GM08714 (cell line): ENCODE results near the gene TBX6.
A peak's percentile ranks its signal among the peaks of the same experiment; 100 is the strongest.

Experiments
- H3K4me3 ChIP-seq: fragments of 200-500 bp; sonication (Bioruptor generic); 2 replicates; pipeline ENCODE4 v1.5.1; 2014; ENCODE audit warnings: mild to moderate bottlenecking, low read length, inconsistent platforms
- ZNF274 ChIP-seq: IDR thresholded peaks from 2 replicates; pipeline ENCODE4 v1.6.1; 2012; ENCODE audit warnings: mild to moderate bottlenecking, low read depth, low read length

The TBX6 gene

GRCh38 chr16:30069611-30070462, 21.9 kb downstream of the TBX6 start:
- TF ChIP-seq ZNF274: no peak
- H3K4me3 ChIP-seq: no peak overlapping the region

GRCh38 chr16:30068750-30069610, 22.7 kb downstream of the TBX6 start:
- TF ChIP-seq ZNF274: no peak
- H3K4me3 ChIP-seq: no peak overlapping the region

- no peak for TF ChIP-seq ZNF274
- no peak overlapping the region for H3K4me3 ChIP-seq
These were observed 23.4 kb downstream of the TBX6 start for GRCh38 chr16:30068333-30068732.

GRCh38 chr16:30067584-30067916, 24.2 kb downstream of the TBX6 start:
- no peak overlapping the region; the same call in 1 of the 2 replicates for H3K4me3 ChIP-seq
- no peak for TF ChIP-seq ZNF274

- H3K4me3 ChIP-seq: peak overlapping the region; percentile 74
- TF ChIP-seq ZNF274: no peak
These were observed 24.8 kb downstream of the TBX6 start for GRCh38 chr16:30066761-30067583.

- peak overlapping the region; percentile 74 for H3K4me3 ChIP-seq
- TF ChIP-seq ZNF274: no peak
These were observed 25.6 kb downstream of the TBX6 start for GRCh38 chr16:30065943-30066760.

- TF ChIP-seq ZNF274: no peak
- peak within 1 kb of the TSS; percentile 74 for H3K4me3 ChIP-seq
These were observed 26.4 kb downstream of the TBX6 start, which contains the start of gene ALDOA for GRCh38 chr16:30065102-30065942. Gene ALDOA, plus strand, starts transcription at chr16:30065760. Its CDS starts 1,138 bp downstream, at chr16:30066898.

GRCh38 chr16:30064729-30065101, 27.0 kb downstream of the TBX6 start:
- no peak for TF ChIP-seq ZNF274
- peak overlapping the region; percentile 72 for H3K4me3 ChIP-seq

- H3K4me3 ChIP-seq: peak overlapping the region; percentile 72
- no peak for TF ChIP-seq ZNF274
These were observed 27.6 kb downstream of the TBX6 start for GRCh38 chr16:30063893-30064728.

- no peak for TF ChIP-seq ZNF274
- H3K4me3 ChIP-seq: peak overlapping the region; percentile 72; the same call in 1 of the 2 replicates
These were observed 28.3 kb downstream of the TBX6 start for GRCh38 chr16:30063278-30063892.
